ENCODE results near the gene ITIH1.
A peak's percentile ranks its signal among the peaks of the same experiment; 100 is the strongest.

The ITIH1 gene

DNA sequence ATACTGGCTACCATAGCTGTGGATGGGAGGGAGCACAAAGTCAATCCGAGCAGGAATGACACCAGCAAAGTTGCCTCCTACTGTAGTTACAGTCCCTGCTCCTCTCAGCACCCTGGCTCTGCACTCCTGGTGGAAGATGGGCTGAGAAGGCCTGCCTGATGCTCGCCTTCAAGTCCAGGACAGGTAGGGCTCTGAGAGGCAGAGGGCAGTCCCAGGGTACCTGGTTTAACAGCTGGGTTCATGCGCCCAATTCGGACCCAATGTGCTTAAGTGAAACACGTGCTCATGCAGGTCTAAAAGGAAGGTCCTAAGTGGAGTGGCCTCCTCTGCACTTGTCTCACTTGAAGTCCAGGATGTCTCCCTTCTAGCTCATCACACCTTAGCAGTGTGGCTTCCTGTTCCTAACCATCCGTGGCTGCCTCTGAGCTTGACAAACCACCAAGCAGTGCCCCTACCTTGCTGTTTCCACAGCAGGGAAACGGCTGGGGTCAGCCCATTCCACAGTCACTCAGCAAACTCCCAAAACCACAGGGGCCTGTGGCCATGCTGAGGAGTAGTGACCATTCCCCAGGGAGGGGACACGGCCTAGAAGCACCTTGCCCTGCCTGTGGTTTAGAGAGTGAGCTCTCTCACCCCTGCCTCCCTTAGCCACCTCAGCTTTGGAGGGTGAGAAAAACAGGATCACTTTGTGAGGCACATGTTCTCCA, 61.3 kb downstream of the ITIH1 start:
- no peak overlapping the region for H3K4me3 ChIP-seq (ENCODE audit: low read depth, low read length)
- TF ChIP-seq, protein P1, sequence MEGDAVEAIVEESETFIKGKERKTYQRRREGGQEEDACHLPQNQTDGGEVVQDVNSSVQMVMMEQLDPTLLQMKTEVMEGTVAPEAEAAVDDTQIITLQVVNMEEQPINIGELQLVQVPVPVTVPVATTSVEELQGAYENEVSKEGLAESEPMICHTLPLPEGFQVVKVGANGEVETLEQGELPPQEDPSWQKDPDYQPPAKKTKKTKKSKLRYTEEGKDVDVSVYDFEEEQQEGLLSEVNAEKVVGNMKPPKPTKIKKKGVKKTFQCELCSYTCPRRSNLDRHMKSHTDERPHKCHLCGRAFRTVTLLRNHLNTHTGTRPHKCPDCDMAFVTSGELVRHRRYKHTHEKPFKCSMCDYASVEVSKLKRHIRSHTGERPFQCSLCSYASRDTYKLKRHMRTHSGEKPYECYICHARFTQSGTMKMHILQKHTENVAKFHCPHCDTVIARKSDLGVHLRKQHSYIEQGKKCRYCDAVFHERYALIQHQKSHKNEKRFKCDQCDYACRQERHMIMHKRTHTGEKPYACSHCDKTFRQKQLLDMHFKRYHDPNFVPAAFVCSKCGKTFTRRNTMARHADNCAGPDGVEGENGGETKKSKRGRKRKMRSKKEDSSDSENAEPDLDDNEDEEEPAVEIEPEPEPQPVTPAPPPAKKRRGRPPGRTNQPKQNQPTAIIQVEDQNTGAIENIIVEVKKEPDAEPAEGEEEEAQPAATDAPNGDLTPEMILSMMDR (conservative IDR thresholded peaks at IDR 0.05; ENCODE audit: low read depth, low read length), result no peak
- no peak for DNase-seq (ENCODE audit: low read depth)

DNA sequence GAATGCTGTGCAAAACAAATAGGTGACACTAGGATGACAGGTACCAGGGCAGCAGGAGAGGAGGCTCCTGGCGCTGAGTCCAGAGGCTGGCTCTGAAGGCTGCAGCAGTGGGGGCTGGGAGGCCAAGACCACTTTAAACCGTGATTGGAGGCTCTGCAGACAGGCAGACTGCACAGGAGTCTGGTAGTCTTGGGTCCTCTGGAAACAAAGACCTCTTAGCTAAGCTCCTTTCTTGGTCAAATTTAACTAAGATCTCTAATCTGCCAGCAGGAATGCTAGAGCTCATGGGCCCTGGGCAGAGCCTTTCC, 61.8 kb downstream of the ITIH1 start:
- TF ChIP-seq, protein P1 (conservative IDR thresholded peaks at IDR 0.05; ENCODE audit: low read depth, low read length), result no peak
- DNase-seq (ENCODE audit: low read depth), result no peak
- no peak overlapping the region for H3K4me3 ChIP-seq (ENCODE audit: low read depth, low read length)

DNA sequence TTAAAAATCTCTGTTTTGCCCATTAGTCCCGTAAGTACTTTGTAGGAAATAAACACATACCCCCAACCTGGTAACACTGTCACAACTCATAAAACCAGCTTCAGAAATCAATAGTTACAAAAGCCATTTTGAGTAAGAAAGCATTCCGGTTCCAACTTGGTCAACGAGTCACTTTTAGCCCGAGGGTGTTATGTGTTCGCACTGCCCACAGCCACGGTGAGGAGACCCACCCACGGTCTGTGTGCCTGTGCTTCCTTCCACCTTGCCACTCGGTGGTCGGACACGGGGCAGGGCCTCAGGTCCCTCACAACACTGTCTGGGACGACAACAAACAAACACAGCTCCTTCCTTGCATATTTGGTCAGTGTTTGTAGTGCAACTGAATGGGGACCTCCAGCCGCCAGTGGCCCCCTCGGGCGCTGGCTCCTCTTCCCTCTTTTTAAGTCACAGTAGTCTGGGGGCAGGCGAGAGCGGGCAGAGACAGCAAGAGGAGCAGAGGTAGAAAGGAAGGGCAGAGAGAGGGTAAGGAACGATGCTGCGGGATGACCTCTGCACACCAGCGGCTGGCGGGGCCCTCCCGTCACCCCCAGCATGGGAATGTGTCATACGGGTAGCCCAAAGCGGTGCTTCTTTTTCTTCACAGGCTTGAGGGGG, 62.6 kb downstream of the ITIH1 start:
- no peak overlapping the region for H3K4me3 ChIP-seq (ENCODE audit: low read depth, low read length)
- TF ChIP-seq, protein P1 (conservative IDR thresholded peaks at IDR 0.05; ENCODE audit: low read depth, low read length), result no peak
- no peak for DNase-seq (ENCODE audit: low read depth)

DNA sequence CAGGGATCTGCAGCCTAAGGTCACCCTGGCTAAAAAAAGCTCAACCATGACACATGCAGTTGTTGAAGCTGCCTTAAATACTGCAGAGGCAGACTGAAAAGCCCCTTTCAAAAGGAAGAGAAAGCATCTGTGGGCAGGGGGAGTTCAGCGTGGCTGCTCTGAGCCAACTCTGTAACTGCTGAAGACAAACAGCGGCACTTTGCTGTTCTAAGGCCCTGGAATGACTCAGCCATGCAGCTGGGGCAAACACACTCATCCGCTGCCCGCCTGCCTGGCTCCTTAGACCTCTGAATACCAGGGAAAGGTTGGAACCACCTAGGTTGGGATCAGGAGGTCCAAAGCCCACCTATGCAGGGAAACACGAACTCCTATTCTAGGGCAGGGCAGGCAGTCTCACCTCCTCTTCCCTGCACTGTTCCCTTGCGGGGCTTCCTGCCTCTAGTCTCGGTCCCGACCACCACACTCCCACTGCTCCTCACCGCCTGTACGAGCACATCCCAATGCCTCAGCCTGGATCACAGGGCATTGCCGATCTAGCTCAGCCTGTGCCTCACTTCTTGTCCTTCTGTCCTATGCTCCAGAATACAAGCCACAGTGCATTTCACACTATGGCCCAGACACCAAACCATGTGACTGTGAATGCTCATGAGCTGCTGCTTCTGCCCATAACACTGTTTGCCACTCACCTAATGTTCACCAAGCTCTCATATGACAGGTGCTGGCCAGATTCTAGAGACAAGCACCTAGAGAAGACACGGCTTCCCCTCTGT, 64.0 kb downstream of the ITIH1 start:
- no peak overlapping the region for H3K4me3 ChIP-seq (ENCODE audit: low read depth, low read length)
- TF ChIP-seq, protein P1 (conservative IDR thresholded peaks at IDR 0.05; ENCODE audit: low read depth, low read length), result no peak
- DNase-seq (ENCODE audit: low read depth), result peak; percentile 23

Data from choroid plexus epithelial cell (primary cell).